HG03060 (cell line): ENCODE results near the gene PLD3.
"Not testable (repeated sequence)": the region's sequence is repeated elsewhere in the genome, so short reads cannot be mapped to it uniquely, and the experiment has no call there.

ENCODE experiments used
- ATAC-seq: cut with Tn5 transposase; IDR thresholded peaks from one replicate; pipeline ENCODE4 v1.9.1; 2021; ENCODE audit warnings: low read depth, moderate number of reproducible peaks; ENCODE audit not compliant: unreplicated experiment

The PLD3 gene

GRCh38 chr19:40383668-40384248, 35.3 kb downstream of the PLD3 start:
- ATAC-seq, result no peak

- no peak for ATAC-seq
These were observed 38.7 kb downstream of the PLD3 start for GRCh38 chr19:40387155-40387554.

GRCh38 chr19:40388481-40388880, 40.0 kb downstream of the PLD3 start:
- ATAC-seq, result no peak

- ATAC-seq, result no peak
These were observed 41.0 kb downstream of the PLD3 start for GRCh38 chr19:40389404-40390083.

GRCh38 chr19:40390084-40390742, 41.7 kb downstream of the PLD3 start, which contains the start of gene HIPK4:
TSS of gene HIPK4 (minus strand) at chr19:40390181. CDS start at chr19:40389902, 279 bp downstream.
- no peak for ATAC-seq

- ATAC-seq, result no peak
These were observed 43.6 kb downstream of the PLD3 start for GRCh38 chr19:40392123-40392522.

GRCh38 chr19:40392894-40393517, 44.5 kb downstream of the PLD3 start:
- ATAC-seq, result no peak

- ATAC-seq, result no peak
These were observed 45.7 kb downstream of the PLD3 start for GRCh38 chr19:40393894-40394815.

- no peak for ATAC-seq
These were observed 46.3 kb downstream of the PLD3 start for GRCh38 chr19:40394816-40395210.

GRCh38 chr19:40395956-40396355, 47.5 kb downstream of the PLD3 start:
- no peak for ATAC-seq

- no peak for ATAC-seq
These were observed 48.5 kb downstream of the PLD3 start for GRCh38 chr19:40396886-40397567.

- no peak for ATAC-seq
These were observed 49.0 kb downstream of the PLD3 start for GRCh38 chr19:40397568-40397906.

GRCh38 chr19:40398417-40399131, 50.1 kb downstream of the PLD3 start:
- no peak for ATAC-seq

GRCh38 chr19:40400559-40400958, 52.1 kb downstream of the PLD3 start:
- no peak for ATAC-seq

- no peak for ATAC-seq
These were observed 54.9 kb downstream of the PLD3 start for GRCh38 chr19:40403262-40403984.

GRCh38 chr19:40407714-40408597, 59.5 kb downstream of the PLD3 start:
- ATAC-seq, result no peak

GRCh38 chr19:40408598-40408925, 60.1 kb downstream of the PLD3 start:
- not testable (repeated sequence) for ATAC-seq

- ATAC-seq, result no peak
These were observed 61.5 kb downstream of the PLD3 start for GRCh38 chr19:40410030-40410389.
